WTC11 (cell line): Measurements from ENCODE around the gene NTRK3. TPM values are rescaled to one million over a fixed set of nuclear protein-coding genes. Genes with fewer than 3 reads are reported as not detected.

ENCODE experiments used
- ATAC-seq: fragments of 200-7000 bp; cut with Tn5 transposase; 2 replicates; pipeline ENCODE4 v1.10.0; 2021; ENCODE audit warnings: mild to moderate bottlenecking, moderate library complexity
- CTCF ChIA-PET: fragments of 300-600 bp; sonication (Branson Sonifier 250); formaldehyde crosslinking; loops from one replicate; lab custom pipeline; 2021; ENCODE audit warnings: antibody characterized with exemption; lab: Charles Lee
- POLR2A ChIA-PET: fragments of 350-600 bp; sonication (Branson Sonifier 250); formaldehyde crosslinking; loops from one replicate; lab custom pipeline; 2021; ENCODE audit warnings: antibody characterized with exemption; lab: Charles Lee
- DNase-seq: peaks from one replicate; pipeline ENCODE4 v3.0.0; 2021; ENCODE audit warnings: low spot score
- H3K27ac Mint-ChIP-seq: 2 replicates; pipeline ENCODE4 v1.8.0; 2021; ENCODE audit warnings: mixed read lengths
- H3K27me3 Mint-ChIP-seq: 2 replicates; pipeline ENCODE4 v1.8.0; 2021; ENCODE audit warnings: low read depth, mild to moderate bottlenecking, moderate library complexity, mixed read lengths
- H3K36me3 Mint-ChIP-seq: 2 replicates; pipeline ENCODE4 v1.8.0; 2021; ENCODE audit warnings: mixed read lengths
- H3K4me1 Mint-ChIP-seq: 2 replicates; pipeline ENCODE4 v1.8.0; 2022; ENCODE audit warnings: mixed read lengths
- H3K4me3 Mint-ChIP-seq: 2 replicates; pipeline ENCODE4 v1.8.0; 2021; ENCODE audit warnings: mild to moderate bottlenecking, moderate library complexity, mixed read lengths
- H3K9me3 Mint-ChIP-seq: 2 replicates; pipeline ENCODE4 v1.8.0; 2021; ENCODE audit warnings: mixed read lengths
- CREB1 ChIP-seq: sonication (generic); formaldehyde crosslinking; IDR thresholded peaks from 2 replicates; pipeline ENCODE4 v1.8.0; 2023; ENCODE audit warnings: mild to moderate bottlenecking, missing genetic modification reagents
- GTF2I ChIP-seq: fragments of 250-450 bp; sonication (Bioruptor Pico); conservative IDR thresholded peaks from 2 replicates; pipeline ENCODE4 v1.4.0; 2021; ENCODE audit warnings: mild to moderate bottlenecking
- NFE2L1 ChIP-seq: sonication (generic); formaldehyde crosslinking; IDR thresholded peaks from 2 replicates; pipeline ENCODE4 v1.8.1; 2023; ENCODE audit warnings: missing genetic modification reagents
- OVOL2 ChIP-seq: fragments of 250-450 bp; sonication (Bioruptor Pico); IDR thresholded peaks from 2 replicates; pipeline ENCODE4 v1.9.0; 2021; ENCODE audit warnings: mild to moderate bottlenecking, borderline replicate concordance
- SP1 ChIP-seq: sonication (generic); formaldehyde crosslinking; conservative IDR thresholded peaks from 2 replicates; pipeline ENCODE4 v1.8.1; 2022; ENCODE audit warnings: missing genetic modification reagents
- TEAD1 ChIP-seq: sonication (generic); formaldehyde crosslinking; IDR thresholded peaks from 2 replicates; pipeline ENCODE4 v1.8.0; 2022; ENCODE audit warnings: mild to moderate bottlenecking, missing genetic modification reagents
- TEAD4 ChIP-seq: sonication (generic); formaldehyde crosslinking; IDR thresholded peaks from 2 replicates; pipeline ENCODE4 v1.8.0; 2022; ENCODE audit warnings: mild to moderate bottlenecking, missing genetic modification reagents
- TP53 ChIP-seq: sonication (generic); formaldehyde crosslinking; IDR thresholded peaks from 2 replicates; pipeline ENCODE4 v1.8.1; 2023; ENCODE audit warnings: mild to moderate bottlenecking, missing genetic modification reagents
- ZNF121 ChIP-seq: sonication (generic); formaldehyde crosslinking; IDR thresholded peaks from 2 replicates; pipeline ENCODE4 v1.8.0; 2023; ENCODE audit warnings: missing genetic modification reagents
- ZNF219 ChIP-seq: sonication (generic); formaldehyde crosslinking; IDR thresholded peaks from 2 replicates; pipeline ENCODE4 v1.8.0; 2023; ENCODE audit warnings: missing genetic modification reagents, mild to moderate bottlenecking, borderline replicate concordance
- ZNF317 ChIP-seq: sonication (generic); formaldehyde crosslinking; IDR thresholded peaks from 2 replicates; pipeline ENCODE4 v1.8.1; 2023; ENCODE audit warnings: low read depth, mild to moderate bottlenecking, moderate library complexity, missing genetic modification reagents, borderline replicate concordance
- total RNA-seq: library from RNA; stranded (reverse); gene quantifications from 3 replicates; pipeline ENCODE4 v1.2.3, GENCODE V29; 2021
- TF ChIP-seq, protein P1 (sequence below): sonication (generic); formaldehyde crosslinking; IDR thresholded peaks from 2 replicates; pipeline ENCODE4 v1.8.0; 2022; ENCODE audit warnings: mild to moderate bottlenecking, missing genetic modification reagents
- TF ChIP-seq, protein P2 (sequence below): sonication (generic); formaldehyde crosslinking; IDR thresholded peaks from 2 replicates; pipeline ENCODE4 v1.8.1; 2023; ENCODE audit warnings: mild to moderate bottlenecking, moderate library complexity, missing genetic modification reagents
- TF ChIP-seq, protein P3 (sequence below): sonication (generic); formaldehyde crosslinking; IDR thresholded peaks from 2 replicates; pipeline ENCODE4 v1.8.0; 2022; ENCODE audit warnings: mild to moderate bottlenecking, missing genetic modification reagents
- TF ChIP-seq, protein P4 (sequence below): sonication (generic); formaldehyde crosslinking; IDR thresholded peaks from 2 replicates; pipeline ENCODE4 v1.8.0; 2022; ENCODE audit warnings: missing genetic modification reagents
- TF ChIP-seq, protein P5 (sequence below): sonication (generic); formaldehyde crosslinking; IDR thresholded peaks from 2 replicates; pipeline ENCODE4 v1.8.0; 2023; ENCODE audit warnings: missing genetic modification reagents, mild to moderate bottlenecking, borderline replicate concordance
- TF ChIP-seq, protein P6 (sequence below): sonication (generic); formaldehyde crosslinking; IDR thresholded peaks from 2 replicates; pipeline ENCODE4 v1.8.1; 2023; ENCODE audit warnings: mild to moderate bottlenecking, missing genetic modification reagents

The NTRK3 gene
- total RNA-seq, 1 experiment from 2014 or later: 12.3 TPM

DNA sequence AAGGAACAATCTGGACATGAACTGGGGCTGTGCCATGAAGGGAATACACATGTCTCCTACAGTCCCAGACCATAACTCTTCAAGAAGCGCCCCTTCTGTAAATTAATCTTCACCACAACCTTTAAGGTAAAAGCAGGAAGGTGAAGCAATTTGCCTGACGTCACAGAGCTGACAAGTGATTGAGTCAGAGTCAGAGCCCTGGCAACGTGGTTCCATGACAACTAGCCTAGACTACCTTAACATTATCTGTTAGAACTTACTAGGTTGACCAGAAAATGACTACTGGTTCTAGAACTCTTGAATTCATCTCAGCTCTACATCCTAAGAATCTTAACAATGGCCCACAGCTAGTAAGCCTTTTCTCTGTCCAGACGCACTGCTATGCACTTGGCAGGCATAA lies 124.6 kb downstream of the NTRK3 start:
- H3K36me3 Mint-ChIP-seq: peaks cover 11% of the 10 kb centered on the region
- no peaks in the 10 kb centered on the region for H3K27me3 Mint-ChIP-seq
- ChIA-PET CTCF (no interaction called here), POLR2A (no interaction called here)
- no peak overlapping the region for H3K27ac Mint-ChIP-seq
- H3K4me3 Mint-ChIP-seq: no peak overlapping the region
- no peaks in the 10 kb centered on the region for H3K4me1 Mint-ChIP-seq
- TF ChIP-seq OVOL2 (no peak), ZNF121 (CRISPR knock-in tag) (no peak), ZNF219 (CRISPR knock-in tag) (no peak), TP53 (CRISPR knock-in tag) (no peak), CREB1 (CRISPR knock-in tag) (no peak), SP1 (CRISPR knock-in tag) (no peak), TEAD1 (no peak), GTF2I (CRISPR knock-in tag) (no peak), TEAD4 (CRISPR knock-in tag) (no peak), NFE2L1 (CRISPR knock-in tag) (no peak), ZNF317 (CRISPR knock-in tag) (no peak)
- TF ChIP-seq, protein P1, sequence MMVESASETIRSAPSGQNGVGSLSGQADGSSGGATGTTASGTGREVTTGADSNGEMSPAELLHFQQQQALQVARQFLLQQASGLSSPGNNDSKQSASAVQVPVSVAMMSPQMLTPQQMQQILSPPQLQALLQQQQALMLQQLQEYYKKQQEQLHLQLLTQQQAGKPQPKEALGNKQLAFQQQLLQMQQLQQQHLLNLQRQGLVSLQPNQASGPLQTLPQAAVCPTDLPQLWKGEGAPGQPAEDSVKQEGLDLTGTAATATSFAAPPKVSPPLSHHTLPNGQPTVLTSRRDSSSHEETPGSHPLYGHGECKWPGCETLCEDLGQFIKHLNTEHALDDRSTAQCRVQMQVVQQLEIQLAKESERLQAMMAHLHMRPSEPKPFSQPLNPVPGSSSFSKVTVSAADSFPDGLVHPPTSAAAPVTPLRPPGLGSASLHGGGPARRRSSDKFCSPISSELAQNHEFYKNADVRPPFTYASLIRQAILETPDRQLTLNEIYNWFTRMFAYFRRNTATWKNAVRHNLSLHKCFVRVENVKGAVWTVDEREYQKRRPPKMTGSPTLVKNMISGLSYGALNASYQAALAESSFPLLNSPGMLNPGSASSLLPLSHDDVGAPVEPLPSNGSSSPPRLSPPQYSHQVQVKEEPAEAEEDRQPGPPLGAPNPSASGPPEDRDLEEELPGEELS: no peak
- TF ChIP-seq, protein P2, sequence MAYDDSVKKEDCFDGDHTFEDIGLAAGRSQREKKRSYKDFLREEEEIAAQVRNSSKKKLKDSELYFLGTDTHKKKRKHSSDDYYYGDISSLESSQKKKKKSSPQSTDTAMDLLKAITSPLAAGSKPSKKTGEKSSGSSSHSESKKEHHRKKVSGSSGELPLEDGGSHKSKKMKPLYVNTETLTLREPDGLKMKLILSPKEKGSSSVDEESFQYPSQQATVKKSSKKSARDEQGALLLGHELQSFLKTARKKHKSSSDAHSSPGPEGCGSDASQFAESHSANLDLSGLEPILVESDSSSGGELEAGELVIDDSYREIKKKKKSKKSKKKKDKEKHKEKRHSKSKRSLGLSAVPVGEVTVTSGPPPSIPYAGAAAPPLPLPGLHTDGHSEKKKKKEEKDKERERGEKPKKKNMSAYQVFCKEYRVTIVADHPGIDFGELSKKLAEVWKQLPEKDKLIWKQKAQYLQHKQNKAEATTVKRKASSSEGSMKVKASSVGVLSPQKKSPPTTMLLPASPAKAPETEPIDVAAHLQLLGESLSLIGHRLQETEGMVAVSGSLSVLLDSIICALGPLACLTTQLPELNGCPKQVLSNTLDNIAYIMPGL (CRISPR knock-in tag): no peak
- TF ChIP-seq, protein P3, sequence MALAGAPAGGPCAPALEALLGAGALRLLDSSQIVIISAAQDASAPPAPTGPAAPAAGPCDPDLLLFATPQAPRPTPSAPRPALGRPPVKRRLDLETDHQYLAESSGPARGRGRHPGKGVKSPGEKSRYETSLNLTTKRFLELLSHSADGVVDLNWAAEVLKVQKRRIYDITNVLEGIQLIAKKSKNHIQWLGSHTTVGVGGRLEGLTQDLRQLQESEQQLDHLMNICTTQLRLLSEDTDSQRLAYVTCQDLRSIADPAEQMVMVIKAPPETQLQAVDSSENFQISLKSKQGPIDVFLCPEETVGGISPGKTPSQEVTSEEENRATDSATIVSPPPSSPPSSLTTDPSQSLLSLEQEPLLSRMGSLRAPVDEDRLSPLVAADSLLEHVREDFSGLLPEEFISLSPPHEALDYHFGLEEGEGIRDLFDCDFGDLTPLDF: no peak
- TF ChIP-seq, protein P4, sequence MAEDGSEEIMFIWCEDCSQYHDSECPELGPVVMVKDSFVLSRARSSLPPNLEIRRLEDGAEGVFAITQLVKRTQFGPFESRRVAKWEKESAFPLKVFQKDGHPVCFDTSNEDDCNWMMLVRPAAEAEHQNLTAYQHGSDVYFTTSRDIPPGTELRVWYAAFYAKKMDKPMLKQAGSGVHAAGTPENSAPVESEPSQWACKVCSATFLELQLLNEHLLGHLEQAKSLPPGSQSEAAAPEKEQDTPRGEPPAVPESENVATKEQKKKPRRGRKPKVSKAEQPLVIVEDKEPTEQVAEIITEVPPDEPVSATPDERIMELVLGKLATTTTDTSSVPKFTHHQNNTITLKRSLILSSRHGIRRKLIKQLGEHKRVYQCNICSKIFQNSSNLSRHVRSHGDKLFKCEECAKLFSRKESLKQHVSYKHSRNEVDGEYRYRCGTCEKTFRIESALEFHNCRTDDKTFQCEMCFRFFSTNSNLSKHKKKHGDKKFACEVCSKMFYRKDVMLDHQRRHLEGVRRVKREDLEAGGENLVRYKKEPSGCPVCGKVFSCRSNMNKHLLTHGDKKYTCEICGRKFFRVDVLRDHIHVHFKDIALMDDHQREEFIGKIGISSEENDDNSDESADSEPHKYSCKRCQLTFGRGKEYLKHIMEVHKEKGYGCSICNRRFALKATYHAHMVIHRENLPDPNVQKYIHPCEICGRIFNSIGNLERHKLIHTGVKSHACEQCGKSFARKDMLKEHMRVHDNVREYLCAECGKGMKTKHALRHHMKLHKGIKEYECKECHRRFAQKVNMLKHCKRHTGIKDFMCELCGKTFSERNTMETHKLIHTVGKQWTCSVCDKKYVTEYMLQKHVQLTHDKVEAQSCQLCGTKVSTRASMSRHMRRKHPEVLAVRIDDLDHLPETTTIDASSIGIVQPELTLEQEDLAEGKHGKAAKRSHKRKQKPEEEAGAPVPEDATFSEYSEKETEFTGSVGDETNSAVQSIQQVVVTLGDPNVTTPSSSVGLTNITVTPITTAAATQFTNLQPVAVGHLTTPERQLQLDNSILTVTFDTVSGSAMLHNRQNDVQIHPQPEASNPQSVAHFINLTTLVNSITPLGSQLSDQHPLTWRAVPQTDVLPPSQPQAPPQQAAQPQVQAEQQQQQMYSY (CRISPR knock-in tag): no peak
- TF ChIP-seq, protein P5, sequence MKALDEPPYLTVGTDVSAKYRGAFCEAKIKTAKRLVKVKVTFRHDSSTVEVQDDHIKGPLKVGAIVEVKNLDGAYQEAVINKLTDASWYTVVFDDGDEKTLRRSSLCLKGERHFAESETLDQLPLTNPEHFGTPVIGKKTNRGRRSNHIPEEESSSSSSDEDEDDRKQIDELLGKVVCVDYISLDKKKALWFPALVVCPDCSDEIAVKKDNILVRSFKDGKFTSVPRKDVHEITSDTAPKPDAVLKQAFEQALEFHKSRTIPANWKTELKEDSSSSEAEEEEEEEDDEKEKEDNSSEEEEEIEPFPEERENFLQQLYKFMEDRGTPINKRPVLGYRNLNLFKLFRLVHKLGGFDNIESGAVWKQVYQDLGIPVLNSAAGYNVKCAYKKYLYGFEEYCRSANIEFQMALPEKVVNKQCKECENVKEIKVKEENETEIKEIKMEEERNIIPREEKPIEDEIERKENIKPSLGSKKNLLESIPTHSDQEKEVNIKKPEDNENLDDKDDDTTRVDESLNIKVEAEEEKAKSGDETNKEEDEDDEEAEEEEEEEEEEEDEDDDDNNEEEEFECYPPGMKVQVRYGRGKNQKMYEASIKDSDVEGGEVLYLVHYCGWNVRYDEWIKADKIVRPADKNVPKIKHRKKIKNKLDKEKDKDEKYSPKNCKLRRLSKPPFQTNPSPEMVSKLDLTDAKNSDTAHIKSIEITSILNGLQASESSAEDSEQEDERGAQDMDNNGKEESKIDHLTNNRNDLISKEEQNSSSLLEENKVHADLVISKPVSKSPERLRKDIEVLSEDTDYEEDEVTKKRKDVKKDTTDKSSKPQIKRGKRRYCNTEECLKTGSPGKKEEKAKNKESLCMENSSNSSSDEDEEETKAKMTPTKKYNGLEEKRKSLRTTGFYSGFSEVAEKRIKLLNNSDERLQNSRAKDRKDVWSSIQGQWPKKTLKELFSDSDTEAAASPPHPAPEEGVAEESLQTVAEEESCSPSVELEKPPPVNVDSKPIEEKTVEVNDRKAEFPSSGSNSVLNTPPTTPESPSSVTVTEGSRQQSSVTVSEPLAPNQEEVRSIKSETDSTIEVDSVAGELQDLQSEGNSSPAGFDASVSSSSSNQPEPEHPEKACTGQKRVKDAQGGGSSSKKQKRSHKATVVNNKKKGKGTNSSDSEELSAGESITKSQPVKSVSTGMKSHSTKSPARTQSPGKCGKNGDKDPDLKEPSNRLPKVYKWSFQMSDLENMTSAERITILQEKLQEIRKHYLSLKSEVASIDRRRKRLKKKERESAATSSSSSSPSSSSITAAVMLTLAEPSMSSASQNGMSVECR: no peak
- TF ChIP-seq, protein P6, sequence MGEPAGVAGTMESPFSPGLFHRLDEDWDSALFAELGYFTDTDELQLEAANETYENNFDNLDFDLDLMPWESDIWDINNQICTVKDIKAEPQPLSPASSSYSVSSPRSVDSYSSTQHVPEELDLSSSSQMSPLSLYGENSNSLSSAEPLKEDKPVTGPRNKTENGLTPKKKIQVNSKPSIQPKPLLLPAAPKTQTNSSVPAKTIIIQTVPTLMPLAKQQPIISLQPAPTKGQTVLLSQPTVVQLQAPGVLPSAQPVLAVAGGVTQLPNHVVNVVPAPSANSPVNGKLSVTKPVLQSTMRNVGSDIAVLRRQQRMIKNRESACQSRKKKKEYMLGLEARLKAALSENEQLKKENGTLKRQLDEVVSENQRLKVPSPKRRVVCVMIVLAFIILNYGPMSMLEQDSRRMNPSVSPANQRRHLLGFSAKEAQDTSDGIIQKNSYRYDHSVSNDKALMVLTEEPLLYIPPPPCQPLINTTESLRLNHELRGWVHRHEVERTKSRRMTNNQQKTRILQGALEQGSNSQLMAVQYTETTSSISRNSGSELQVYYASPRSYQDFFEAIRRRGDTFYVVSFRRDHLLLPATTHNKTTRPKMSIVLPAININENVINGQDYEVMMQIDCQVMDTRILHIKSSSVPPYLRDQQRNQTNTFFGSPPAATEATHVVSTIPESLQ (CRISPR knock-in tag): no peak
- no peaks in the 10 kb centered on the region; the same call in 1 of the 2 replicates for H3K9me3 Mint-ChIP-seq
- DNase-seq (no peak), ATAC-seq (no peak)
